IMR-90 (cell line): ENCODE measurements around the gene KANK3. TPM values are rescaled to one million over a fixed set of nuclear protein-coding genes. Genes with fewer than 3 reads are reported as not detected.

ENCODE experiments used
- ATAC-seq: fragments of 200-7000 bp; cut with Tn5 transposase; 2 replicates; pipeline ENCODE4 v1.9.1; 2020; ENCODE audit warnings: low read depth, mild to moderate bottlenecking, moderate library complexity
- BruUV-seq: library from RNA; stranded (reverse); fragments of 400-500 nt; replicated peaks from 2 replicates; lab custom pipeline; 2021; lab: Mats Ljungman, UMichigan
- CTCF ChIA-PET: fragments of 300-600 bp; formaldehyde crosslinking; extraction: SDS; loops from one replicate; lab custom pipeline; 2021; ENCODE audit warnings: antibody characterized with exemption; lab: Yijun Ruan, JAX
- POLR2A ChIA-PET: fragments of 300-600 bp; sonication (Branson Sonifier 250); formaldehyde crosslinking; loops from one replicate; lab custom pipeline; 2022; ENCODE audit warnings: antibody characterized with exemption; ENCODE audit not compliant: unreplicated experiment; lab: Charles Lee
- DNase-seq: peaks from one replicate; pipeline ENCODE4 v3.0.0; 2013
- H2AFZ ChIP-seq: replicated peaks from 2 replicates; pipeline ENCODE3; 2013; ENCODE audit warnings: low read length, mild to moderate bottlenecking; ENCODE audit not compliant: poor library complexity
- H2AK5ac ChIP-seq: 2 replicates; pipeline ENCODE4 v1.6.1; 2013; ENCODE audit warnings: low read depth, low read length, inconsistent platforms
- H2AK9ac ChIP-seq: replicated peaks from 2 replicates; pipeline ENCODE3; 2013; ENCODE audit warnings: mild to moderate bottlenecking, low read depth, low read length, moderate library complexity; ENCODE audit not compliant: poor library complexity
- H2BK120ac ChIP-seq: 2 replicates; pipeline ENCODE4 v1.6.1; 2013; ENCODE audit warnings: low read depth, low read length, inconsistent platforms
- H2BK15ac ChIP-seq: 3 replicates; pipeline ENCODE4 v1.6.1; 2013; ENCODE audit warnings: low read depth, low read length, inconsistent platforms
- H2BK20ac ChIP-seq: 2 replicates; pipeline ENCODE4 v1.6.1; 2013; ENCODE audit warnings: low read depth, mild to moderate bottlenecking, inconsistent platforms, low read length, moderate library complexity
- H2BK5ac ChIP-seq: 2 replicates; pipeline ENCODE4 v1.6.1; 2013; ENCODE audit warnings: mild to moderate bottlenecking, low read depth, low read length, inconsistent platforms; ENCODE audit not compliant: poor library complexity, severe bottlenecking
- H3K14ac ChIP-seq: replicated peaks from 2 replicates; pipeline ENCODE4 v1.6.1; 2013; ENCODE audit warnings: low read depth, low read length, inconsistent platforms
- H3K18ac ChIP-seq: 2 replicates; pipeline ENCODE4 v1.6.1; 2013; ENCODE audit warnings: low read depth, low read length, control low read depth
- H3K23ac ChIP-seq: 2 replicates; pipeline ENCODE4 v1.6.1; 2013; ENCODE audit warnings: low read depth, low read length, inconsistent platforms
- H3K27ac ChIP-seq: 2 replicates; pipeline ENCODE4 v1.5.1; 2013; ENCODE audit warnings: mild to moderate bottlenecking, control low read depth, low read length; ENCODE audit not compliant: insufficient read depth
- H3K27me3 ChIP-seq: 2 replicates; pipeline ENCODE4 v1.6.1; 2013; ENCODE audit warnings: low read length; ENCODE audit not compliant: control insufficient read depth, insufficient read depth
- H3K36me3 ChIP-seq: 2 replicates; pipeline ENCODE4 v1.6.1; 2013; ENCODE audit warnings: low read length, mixed read lengths; ENCODE audit not compliant: control insufficient read depth, insufficient read depth
- H3K4ac ChIP-seq: 2 replicates; pipeline ENCODE4 v1.6.1; 2013; ENCODE audit warnings: low read depth, low read length, inconsistent platforms
- H3K4me1 ChIP-seq: 2 replicates; pipeline ENCODE4 v1.6.1; 2013; ENCODE audit warnings: low read length, mixed read lengths; ENCODE audit not compliant: control insufficient read depth, insufficient read depth
- H3K4me2 ChIP-seq: 2 replicates; pipeline ENCODE4 v1.6.1; 2013; ENCODE audit warnings: low read depth, mild to moderate bottlenecking, control low read depth, low read length, moderate library complexity
- H3K4me3 ChIP-seq: 2 replicates; pipeline ENCODE4 v1.5.1; 2013; ENCODE audit warnings: low read depth, mild to moderate bottlenecking, control low read depth, low read length, moderate library complexity; ENCODE audit not compliant: insufficient read depth
- H3K56ac ChIP-seq: 2 replicates; pipeline ENCODE4 v1.6.1; 2013; ENCODE audit warnings: low read length, inconsistent platforms; ENCODE audit not compliant: insufficient read depth; ENCODE audit errors: extremely low read depth
- H3K79me1 ChIP-seq, 2 experiments: 2 replicates each; pipeline ENCODE4 v1.6.1; 2013; ENCODE audit warnings: low read length in 2 of 2, inconsistent platforms in 1 of 2, low read depth in 1 of 2
- H3K9ac ChIP-seq: 2 replicates; pipeline ENCODE4 v1.6.1; 2013; ENCODE audit warnings: low read depth, low read length, control low read depth
- H3K9me1 ChIP-seq: 2 replicates; pipeline ENCODE4 v1.6.1; 2013; ENCODE audit warnings: low read length, inconsistent platforms; ENCODE audit not compliant: insufficient read depth
- H3K9me3 ChIP-seq: 2 replicates; pipeline ENCODE4 v1.6.1; 2013; ENCODE audit warnings: low read length; ENCODE audit not compliant: control insufficient read depth, insufficient read depth
- H4K20me1 ChIP-seq: 2 replicates; pipeline ENCODE4 v1.6.1; 2013; ENCODE audit warnings: low read length, inconsistent platforms; ENCODE audit not compliant: insufficient read depth
- H4K5ac ChIP-seq: 2 replicates; pipeline ENCODE4 v1.6.1; 2013; ENCODE audit warnings: mild to moderate bottlenecking, low read depth, low read length, control low read depth
- H4K8ac ChIP-seq, 2 experiments: 2 replicates each; pipeline ENCODE4 v1.6.1; 2013; ENCODE audit warnings: low read depth in 2 of 2, low read length in 2 of 2, control low read depth in 1 of 2, inconsistent platforms in 1 of 2
- H4K91ac ChIP-seq: 2 replicates; pipeline ENCODE4 v1.6.1; 2013; ENCODE audit warnings: low read depth, low read length, inconsistent platforms; ENCODE audit not compliant: insufficient read depth
- FOS ChIP-seq: fragments of 150-350 bp; IDR thresholded peaks from 2 replicates; pipeline ENCODE4 v1.6.1; 2016; ENCODE audit warnings: low read depth, low read length
- POLR2A ChIP-seq: IDR thresholded peaks from 2 replicates; pipeline ENCODE4 v1.6.1; 2012; ENCODE audit warnings: mild to moderate bottlenecking, low read depth, low read length
- WGBS, 2 experiments: methylation state at CpG; one replicate each; pipeline versions ENCODE4 v1.1.5 to v1.1.7; 2013; ENCODE audit warnings: missing lambda C conversion rate in 2 of 2; ENCODE audit not compliant: insufficient read length in 1 of 2; ENCODE audit errors: extremely low coverage in 2 of 2; 5-methylcytosine and 5-hydroxymethylcytosine counted together
- dilution Hi-C: fragments of 300-500 bp; cut with HindIII; formaldehyde crosslinking; loops from one replicate; pipeline ENCODE4 v1.14.3; 2018; ENCODE audit warnings: low sequenced_read_pairs; ENCODE audit not compliant: unreplicated experiment
- in situ Hi-C: fragments of 300-500 bp; cut with MboI; formaldehyde crosslinking; loops from 3 replicates; pipeline ENCODE4 v1.14.3; 2019; ENCODE audit warnings: low sequenced_read_pairs, inconsistent platforms, mixed read lengths
- intact Hi-C: fragments of 100-400 bp; cut with micrococcal nuclease; formaldehyde crosslinking; loops from 2 replicates; pipeline ENCODE4 v1.10.0; 2022
- polyA plus RNA-seq, 3 experiments: library from polyadenylated mRNA; depleted of rRNA; stranded (reverse); fragments of >200 nt; gene quantifications; 2 replicates each; pipeline ENCODE4 v1.2.3, GENCODE V29; 2012; ENCODE audit warnings: low replicate concordance in 1 of 3
- total RNA-seq: library from RNA; depleted of rRNA; stranded (reverse); fragments of >200 nt; gene quantifications from 2 replicates; pipeline ENCODE4 v1.2.3, GENCODE V29; 2012

The KANK3 gene
- total and polyA plus RNA-seq, 2 of the 4 experiments (the other 2 are of a cell fraction) = 0.07 TPM; not detected in 1

DNA sequence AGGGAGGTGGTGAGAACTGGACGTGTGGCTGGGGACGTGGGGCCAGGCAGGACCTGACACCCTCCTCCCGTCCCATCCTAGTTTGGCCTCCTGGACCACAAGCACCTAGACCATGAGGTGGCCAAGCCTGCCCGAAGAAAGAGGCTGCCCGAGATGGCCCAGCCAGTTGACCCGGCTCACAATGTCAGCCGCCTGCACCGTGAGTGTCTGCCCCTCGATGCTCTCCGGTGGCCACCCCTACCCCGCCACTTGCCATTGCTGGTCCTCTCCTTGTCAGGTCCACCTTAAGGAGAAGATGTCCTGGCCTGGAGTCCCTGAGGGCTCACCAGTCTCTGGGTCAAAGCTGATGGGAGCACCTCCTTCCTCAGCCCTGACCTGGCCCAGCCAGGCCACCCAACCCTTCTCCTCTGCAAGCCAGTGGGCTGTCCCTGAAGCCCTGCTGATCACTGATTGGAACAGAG, 23.1 kb upstream of the KANK3 start:
- H3K9me3 ChIP-seq = no peaks in the 10 kb centered on the region
- H2AK5ac ChIP-seq = peak overlapping the region; percentile 72
- peak overlapping the region; percentile 9 for H2BK5ac ChIP-seq
- H3K36me3 ChIP-seq = peaks cover 10% of the 10 kb centered on the region
- DNase-seq (no peak), ATAC-seq (no peak)
- H4K20me1 ChIP-seq = peaks cover 16% of the 10 kb centered on the region
- peaks cover 19% of the 10 kb centered on the region for H3K9me1 ChIP-seq
- TF ChIP-seq FOS = no peak
- TF ChIP-seq POLR2A = 0 out of 2 replicates have a peak, but pooled peaks have one; percentile 12
- no peak overlapping the region for H3K4me2 ChIP-seq
- H2BK20ac ChIP-seq = no peak overlapping the region
- in situ Hi-C loops = no loop called here
- peaks cover 8 to 42% of the 10 kb centered on the region in 2 experiments; a peak in 3 of 4 replicates for H3K79me1 ChIP-seq
- 0 out of 2 replicates have a peak overlapping the region, but pooled peaks have one; percentile 6 for H3K14ac ChIP-seq
- H3K27me3 ChIP-seq = no peaks in the 10 kb centered on the region
- 100% methylated on average over 7 of the region's 11 CpGs; no CpG with 5 or more reads in 1 of the 2 experiments for WGBS, 2 experiments
- ChIA-PET POLR2A (interaction anchor here (0.6 kb wide), 1 partner anchor 96 kb away, joined by 9 read pairs; no protein-coding TSS in a partner anchor), CTCF (no interaction called here)
- peak overlapping the region; percentile 3; the same call in 1 of the 2 replicates for H2BK120ac ChIP-seq
- no peak overlapping the region for H3K56ac ChIP-seq
- no peak overlapping the region for H3K4me3 ChIP-seq
- peak overlapping the region; percentile 23; the same call in 1 of the 2 replicates for H4K91ac ChIP-seq
- dilution Hi-C loops = no loop called here
- no TSS peak for BruUV-seq
- no peak overlapping the region; the same call in 1 of the 2 replicates for H3K27ac ChIP-seq
- H3K4me1 ChIP-seq = peaks cover 32% of the 10 kb centered on the region
- no peak overlapping the region for H3K23ac ChIP-seq
- H4K8ac ChIP-seq = no peak overlapping the region; a peak in 1 of 4 replicates
- H4K5ac ChIP-seq = no peak overlapping the region
- peak overlapping the region; percentile 41 for H3K4ac ChIP-seq
- H2BK15ac ChIP-seq = peak overlapping the region; percentile 33; the same call in 1 of the 3 replicates
- peak overlapping the region; percentile 3 for H2AK9ac ChIP-seq
- H2AFZ ChIP-seq = no peak overlapping the region
- intact Hi-C loops = no loop called here
- no peak overlapping the region for H3K18ac ChIP-seq
- no peak overlapping the region for H3K9ac ChIP-seq
